DOHH2 (cell line): ENCODE data around the gene BTBD19.
"Not testable (repeated sequence)": the region's sequence is repeated elsewhere in the genome, so short reads cannot be mapped to it uniquely, and the experiment has no call there.

Experiments used
- H3F3A ChIP-seq: fragments of 200-600 bp; sonication (generic), shearing (Covaris generic); 2 replicates; pipeline ENCODE4 v1.6.0; 2016; ENCODE audit warnings: antibody characterized with exemption, mild to moderate bottlenecking; ENCODE audit not compliant: control insufficient read depth, insufficient read depth
- H3K27ac ChIP-seq: fragments of 200-600 bp; sonication (generic); 2 replicates; pipeline ENCODE4 v1.5.1; 2014; ENCODE audit warnings: low read depth, mild to moderate bottlenecking, low read length, moderate library complexity
- H3K27me3 ChIP-seq: fragments of 200-600 bp; sonication (generic); 2 replicates; pipeline ENCODE4 v1.6.1; 2014; ENCODE audit warnings: mild to moderate bottlenecking, low read length, mixed read lengths; ENCODE audit not compliant: control insufficient read depth
- H3K36me3 ChIP-seq: fragments of 200-600 bp; sonication (generic); 2 replicates; pipeline ENCODE4 v1.6.1; 2014; ENCODE audit warnings: mild to moderate bottlenecking, low read length, moderate library complexity, mixed read lengths; ENCODE audit not compliant: control insufficient read depth
- H3K4me1 ChIP-seq: fragments of 200-600 bp; sonication (generic); 2 replicates; pipeline ENCODE4 v1.6.1; 2014; ENCODE audit warnings: mild to moderate bottlenecking, low read length, mixed read lengths; ENCODE audit not compliant: control insufficient read depth
- H3K4me2 ChIP-seq: fragments of 200-600 bp; sonication (generic); 2 replicates; pipeline ENCODE4 v1.6.0; 2014; ENCODE audit warnings: mild to moderate bottlenecking, low read length, moderate library complexity
- H3K4me3 ChIP-seq: fragments of 200-600 bp; sonication (generic); 2 replicates; pipeline ENCODE4 v1.5.1; 2014; ENCODE audit warnings: mild to moderate bottlenecking, low read length, mixed read lengths
- H3K79me2 ChIP-seq: fragments of 200-600 bp; sonication (generic); 2 replicates; pipeline ENCODE4 v1.6.1; 2014; ENCODE audit warnings: mild to moderate bottlenecking, low read length, mixed read lengths; ENCODE audit not compliant: control insufficient read depth
- H3K9me2 ChIP-seq: fragments of 200-600 bp; sonication (generic); replicated peaks from 2 replicates; pipeline ENCODE4 v1.6.1; 2014; ENCODE audit warnings: mild to moderate bottlenecking, low read length, mixed read lengths; ENCODE audit not compliant: control insufficient read depth
- H3K9me3 ChIP-seq: fragments of 200-600 bp; sonication (generic); 2 replicates; pipeline ENCODE4 v1.6.1; 2014; ENCODE audit warnings: antibody characterized with exemption, low read length, mixed read lengths; ENCODE audit not compliant: control insufficient read depth, insufficient read depth
- H4K20me1 ChIP-seq: fragments of 200-600 bp; sonication (generic); 2 replicates; pipeline ENCODE4 v1.6.0; 2014; ENCODE audit warnings: low read depth, mild to moderate bottlenecking, antibody characterized with exemption, low read length, moderate library complexity; ENCODE audit not compliant: control insufficient read depth, insufficient read depth
- EZH2phosphoT487 ChIP-seq: fragments of 200-600 bp; sonication (generic); IDR thresholded peaks from 2 replicates; pipeline ENCODE4 v1.6.1; 2017; ENCODE audit warnings: borderline replicate concordance, mild to moderate bottlenecking, antibody characterized with exemption, low read length, moderate library complexity, mixed read lengths
- TF ChIP-seq, protein P1 (sequence below): fragments of 200-600 bp; sonication (generic); IDR thresholded peaks from one replicate; pipeline ENCODE4 v1.5.1; 2014; ENCODE audit warnings: antibody characterized with exemption, mild to moderate bottlenecking, low read depth, low read length; ENCODE audit not compliant: poor library complexity, severe bottlenecking

The BTBD19 gene

DNA sequence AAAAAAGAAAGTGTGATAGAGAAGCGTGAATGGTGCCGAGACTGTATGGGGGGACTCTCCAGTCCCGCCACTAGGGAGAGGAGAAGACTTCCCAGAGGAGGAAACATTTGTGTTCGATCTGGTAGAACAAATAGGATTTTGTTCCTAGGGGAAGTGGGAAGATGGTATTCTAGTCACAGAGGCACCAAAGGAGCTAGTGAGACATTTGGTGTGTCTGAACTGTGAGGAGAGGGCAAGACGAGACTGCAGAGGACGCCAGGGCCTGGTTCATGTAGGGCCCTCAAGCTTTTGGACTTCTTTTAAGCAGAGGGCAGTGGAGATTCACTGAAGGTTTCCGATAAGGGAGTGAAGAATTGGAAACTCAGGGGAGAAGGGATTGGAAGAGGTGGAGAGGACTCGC, 2.9 kb downstream of the BTBD19 start:
- Histone ChIP-seq H3F3A (peaks cover 16% of the 10 kb centered on the region; the same call in 1 of the 2 replicates), H3K4me1 (peaks cover 68% of the 10 kb centered on the region), H3K27me3 (no peaks in the 10 kb centered on the region), H3K27ac (no peak overlapping the region), H3K9me2 (no peaks in the 10 kb centered on the region), H4K20me1 (no peaks in the 10 kb centered on the region), H3K36me3 (peaks cover 22% of the 10 kb centered on the region), H3K4me3 (no peak overlapping the region), H3K9me3 (no peaks in the 10 kb centered on the region), H3K79me2 (peaks cover 9% of the 10 kb centered on the region; the same call in 1 of the 2 replicates), H3K4me2 (no peak overlapping the region)
- TF ChIP-seq EZH2phosphoT487, result no peak
- TF ChIP-seq, protein P1, sequence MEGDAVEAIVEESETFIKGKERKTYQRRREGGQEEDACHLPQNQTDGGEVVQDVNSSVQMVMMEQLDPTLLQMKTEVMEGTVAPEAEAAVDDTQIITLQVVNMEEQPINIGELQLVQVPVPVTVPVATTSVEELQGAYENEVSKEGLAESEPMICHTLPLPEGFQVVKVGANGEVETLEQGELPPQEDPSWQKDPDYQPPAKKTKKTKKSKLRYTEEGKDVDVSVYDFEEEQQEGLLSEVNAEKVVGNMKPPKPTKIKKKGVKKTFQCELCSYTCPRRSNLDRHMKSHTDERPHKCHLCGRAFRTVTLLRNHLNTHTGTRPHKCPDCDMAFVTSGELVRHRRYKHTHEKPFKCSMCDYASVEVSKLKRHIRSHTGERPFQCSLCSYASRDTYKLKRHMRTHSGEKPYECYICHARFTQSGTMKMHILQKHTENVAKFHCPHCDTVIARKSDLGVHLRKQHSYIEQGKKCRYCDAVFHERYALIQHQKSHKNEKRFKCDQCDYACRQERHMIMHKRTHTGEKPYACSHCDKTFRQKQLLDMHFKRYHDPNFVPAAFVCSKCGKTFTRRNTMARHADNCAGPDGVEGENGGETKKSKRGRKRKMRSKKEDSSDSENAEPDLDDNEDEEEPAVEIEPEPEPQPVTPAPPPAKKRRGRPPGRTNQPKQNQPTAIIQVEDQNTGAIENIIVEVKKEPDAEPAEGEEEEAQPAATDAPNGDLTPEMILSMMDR, result no peak

DNA sequence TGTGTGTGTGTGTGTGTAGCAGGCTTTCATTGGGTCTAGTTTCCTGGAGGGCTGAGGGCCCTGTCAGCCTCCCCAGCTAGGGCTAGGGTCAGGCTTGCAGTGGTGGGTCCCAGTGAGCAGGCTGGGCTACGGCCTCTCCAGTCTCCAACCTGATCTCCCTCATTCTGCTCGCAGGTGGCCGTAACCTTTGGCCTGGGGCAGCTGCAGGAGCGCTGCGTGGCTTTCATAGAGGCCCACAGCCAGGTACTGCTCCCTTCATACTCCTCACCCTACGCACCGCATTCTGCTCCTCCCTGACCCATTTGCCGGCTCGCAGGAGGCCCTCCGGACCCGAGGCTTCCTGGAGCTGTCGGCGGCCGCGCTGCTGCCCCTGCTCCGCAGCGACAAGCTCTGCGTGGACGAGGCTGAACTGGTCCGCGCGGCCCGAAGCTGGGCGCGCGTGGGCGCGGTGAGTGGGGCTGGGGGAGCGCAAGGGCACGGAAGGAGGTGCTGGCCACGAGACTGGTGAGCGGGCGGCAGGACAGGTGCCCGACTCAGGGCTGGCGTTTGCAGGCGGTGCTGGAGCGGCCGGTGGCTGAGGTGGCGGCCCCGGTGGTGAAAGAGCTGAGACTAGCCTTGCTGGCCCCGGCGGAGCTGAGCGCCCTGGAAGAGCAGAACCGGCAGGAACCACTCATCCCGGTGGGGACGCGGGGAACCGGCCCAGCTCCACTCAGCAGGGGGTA, 4.7 kb downstream of the BTBD19 start:
- Histone ChIP-seq H3K79me2 (peaks cover 4% of the 10 kb centered on the region; the same call in 1 of the 2 replicates), H3K4me2 (peak overlapping the region; percentile 76), H3K27me3 (no peaks in the 10 kb centered on the region), H3K36me3 (peaks cover 7% of the 10 kb centered on the region), H3K9me2 (no peaks in the 10 kb centered on the region), H3K4me1 (peaks cover 52% of the 10 kb centered on the region), H3F3A (peaks cover 14% of the 10 kb centered on the region; the same call in 1 of the 2 replicates), H4K20me1 (no peaks in the 10 kb centered on the region), H3K9me3 (no peaks in the 10 kb centered on the region), H3K4me3 (peak overlapping the region; percentile 78), H3K27ac (no peak overlapping the region)
- TF ChIP-seq, protein P1, result no peak
- no peak for TF ChIP-seq EZH2phosphoT487

DNA sequence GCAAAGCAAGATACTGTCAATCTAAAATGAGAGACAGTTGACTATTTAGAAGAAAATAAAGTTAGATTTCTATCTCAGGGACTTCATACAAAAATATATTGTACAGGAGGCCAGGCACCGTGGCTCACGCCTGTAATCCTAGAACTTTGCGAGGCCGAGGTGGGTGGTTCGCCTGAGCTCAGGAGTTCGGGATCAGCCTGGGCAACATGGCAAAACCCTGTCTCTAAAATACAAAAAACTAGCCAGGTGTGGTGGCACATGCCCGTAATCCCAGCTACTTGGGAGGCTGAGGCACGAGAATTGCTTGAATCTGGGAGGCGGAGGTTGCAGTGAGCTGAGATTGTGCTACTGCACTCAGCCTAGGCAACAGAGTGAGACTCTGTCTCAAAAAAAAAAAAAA, 7.6 kb downstream of the BTBD19 start:
- not testable (repeated sequence) for H3K27ac ChIP-seq, H3K4me2 ChIP-seq, H3K27me3 ChIP-seq

DNA sequence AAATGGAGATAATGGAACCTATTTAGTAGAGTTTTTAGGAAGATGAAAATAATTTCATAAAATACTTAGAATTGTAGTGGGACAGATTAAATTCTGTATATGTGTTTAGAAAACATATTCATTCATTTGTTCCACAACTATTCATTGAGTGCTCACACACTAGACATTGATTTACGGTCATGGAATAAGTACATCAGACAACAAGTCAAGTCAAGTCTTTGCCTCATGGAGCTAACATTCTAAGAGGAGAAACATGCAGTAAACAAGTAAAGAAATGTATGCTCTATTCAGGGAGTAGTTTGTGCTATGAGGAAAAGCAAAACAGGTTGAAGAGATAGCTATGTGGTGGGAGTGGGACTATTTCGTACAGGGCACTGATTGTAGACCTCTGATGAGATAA, 9.0 kb downstream of the BTBD19 start:
- no peak for TF ChIP-seq EZH2phosphoT487
- TF ChIP-seq, protein P1, result no peak
- Histone ChIP-seq H3K27ac (no peak overlapping the region), H3K36me3 (no peaks in the 10 kb centered on the region), H3K4me2 (no peak overlapping the region), H3K4me1 (peaks cover 47% of the 10 kb centered on the region), H3K9me3 (no peaks in the 10 kb centered on the region), H3K27me3 (no peaks in the 10 kb centered on the region), H3K79me2 (no peaks in the 10 kb centered on the region), H3K9me2 (no peaks in the 10 kb centered on the region), H4K20me1 (no peaks in the 10 kb centered on the region), H3F3A (peaks cover 13% of the 10 kb centered on the region), H3K4me3 (no peak overlapping the region)

More for the DNA sequence above, 7.6 kb downstream of the BTBD19 start:
- Histone ChIP-seq H3F3A (peaks cover 14% of the 10 kb centered on the region), H3K4me1 (peaks cover 44% of the 10 kb centered on the region)
- H3K36me3 ChIP-seq, H3K9me2 ChIP-seq, H3K4me3 ChIP-seq, H4K20me1 ChIP-seq, H3K79me2 ChIP-seq, H3K9me3 ChIP-seq: not testable (repeated sequence)
